ENCODE results near the gene RASGRF2. TPM values are rescaled to one million over a fixed set of nuclear protein-coding genes. Genes with fewer than 3 reads are reported as not detected.
"Not testable (repeated sequence)": the region's sequence is repeated elsewhere in the genome, so short reads cannot be mapped to it uniquely, and the experiment has no call there.

RASGRF2 gene
- total RNA-seq, 1 donor = under 0.01 TPM

GRCh38 chr5:81124689-81125088, 164.5 kb downstream of the RASGRF2 start:
- DNase-seq (ENCODE audit: low read depth in 2 of 3, low spot score in 2 of 3) = not testable (repeated sequence)

DNA sequence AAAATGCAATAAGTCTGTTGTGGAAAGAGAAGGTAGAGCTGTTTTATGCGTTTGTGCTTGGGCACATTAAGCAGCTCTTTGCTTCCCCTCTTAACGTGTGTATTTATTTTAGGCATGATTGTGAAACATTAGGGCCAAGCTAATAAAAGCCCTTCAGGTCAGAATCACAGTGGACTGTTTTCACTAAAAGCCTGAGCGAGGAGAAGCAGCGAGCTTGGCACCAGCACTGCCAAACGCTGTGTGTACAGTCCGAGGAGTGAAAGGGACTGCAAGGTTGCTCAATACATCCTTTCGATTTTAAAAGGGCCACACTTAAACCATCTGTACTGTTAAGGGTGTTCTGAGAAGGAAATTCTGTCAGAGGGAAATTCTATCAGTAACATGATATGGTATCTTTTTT, 165.8 kb downstream of the RASGRF2 start:
- no peak for DNase-seq (ENCODE audit: low read depth in 2 of 3, low spot score in 2 of 3)

GRCh38 chr5:81128416-81128815, 168.3 kb downstream of the RASGRF2 start:
- DNase-seq (ENCODE audit: low read depth in 2 of 3, low spot score in 2 of 3) = no peak

DNA sequence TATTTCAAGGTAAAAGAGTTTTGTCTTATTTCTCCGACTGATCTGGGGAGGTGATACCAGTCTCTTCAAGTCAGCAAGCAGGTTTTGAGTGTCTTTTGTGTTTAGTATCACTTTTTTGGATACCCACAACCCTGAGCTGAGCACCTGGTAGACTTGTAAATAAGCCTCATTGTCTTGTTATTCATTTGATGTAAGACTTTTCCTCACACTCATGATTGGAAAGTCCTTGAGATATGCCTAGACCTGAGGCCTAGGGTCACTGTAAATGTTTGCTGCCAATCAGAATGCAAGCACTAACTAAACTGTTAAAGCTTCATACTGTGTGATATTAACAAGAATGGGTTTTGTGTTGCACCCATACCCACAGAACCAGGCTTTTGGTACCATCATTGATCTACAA, 172.2 kb downstream of the RASGRF2 start:
- DNase-seq (ENCODE audit: low read depth in 2 of 3, low spot score in 2 of 3) = no peak

DNA sequence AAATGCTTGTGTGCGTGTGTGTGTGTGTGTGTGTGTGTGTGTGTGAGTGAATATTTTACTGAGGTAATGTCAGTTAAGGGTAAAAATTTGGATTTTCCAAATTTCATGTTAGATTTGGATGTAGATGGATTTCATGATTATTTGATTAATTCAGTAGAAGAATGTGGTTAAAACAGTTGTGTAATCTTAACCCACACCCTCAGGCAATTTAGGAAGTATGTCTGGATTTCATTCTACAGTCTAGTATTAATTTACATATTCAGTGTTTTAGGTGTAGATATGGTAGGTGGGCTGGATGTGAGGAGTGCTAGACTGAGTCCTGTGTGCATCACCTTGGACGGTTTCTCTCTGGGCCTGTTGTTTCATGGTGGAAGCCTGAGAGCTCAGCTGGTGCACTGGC, 173.9 kb downstream of the RASGRF2 start:
- DNase-seq (ENCODE audit: low read depth in 2 of 3, low spot score in 2 of 3) = no peak

DNA sequence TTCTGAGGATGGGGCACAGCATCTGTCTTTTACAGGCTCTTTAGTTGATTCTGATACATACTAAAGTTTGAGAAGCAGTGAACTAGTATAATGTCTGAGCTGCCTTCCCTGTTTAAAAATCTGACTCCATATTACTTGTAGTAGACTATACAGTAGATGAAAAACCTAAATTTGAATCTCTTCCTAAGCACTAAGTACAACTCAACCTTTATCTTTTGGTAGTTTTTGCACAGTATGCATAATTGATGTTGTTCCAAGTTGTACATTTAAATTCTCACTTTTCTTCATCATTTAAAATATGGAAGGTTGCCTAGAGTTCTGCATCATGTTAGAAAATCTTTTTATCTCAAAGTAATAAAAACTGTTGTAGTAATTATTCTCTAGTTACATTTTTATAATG, 174.4 kb downstream of the RASGRF2 start:
- DNase-seq (ENCODE audit: low read depth in 2 of 3, low spot score in 2 of 3) = no peak

DNA sequence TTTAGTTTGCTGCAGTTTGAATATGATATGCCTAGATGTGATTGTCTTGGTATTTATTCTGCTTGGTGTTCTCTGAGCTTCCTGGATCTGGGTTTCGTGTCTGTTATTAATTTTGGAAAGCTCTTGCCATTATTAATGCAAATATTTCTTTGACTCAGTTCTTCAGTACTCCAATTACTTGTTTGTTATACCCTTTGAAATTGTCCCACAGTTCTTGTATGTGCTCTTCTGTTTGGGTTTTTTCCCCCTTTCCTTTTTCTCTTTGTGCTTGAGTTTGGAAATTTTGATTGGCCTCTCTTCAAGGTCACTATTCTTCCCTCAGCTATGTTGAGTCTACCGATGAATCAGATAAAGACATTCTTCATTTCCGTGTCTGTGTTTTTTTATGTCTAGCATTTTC, 176.4 kb downstream of the RASGRF2 start:
- DNase-seq (ENCODE audit: low read depth in 2 of 3, low spot score in 2 of 3) = no peak

GRCh38 chr5:81137833-81138232, 177.7 kb downstream of the RASGRF2 start:
- no peak for DNase-seq (ENCODE audit: low read depth in 2 of 3, low spot score in 2 of 3)

- DNase-seq (ENCODE audit: low read depth in 2 of 3, low spot score in 2 of 3) = no peak
Measured at GRCh38 chr5:81140441-81140840, 180.3 kb downstream of the RASGRF2 start.

GRCh38 chr5:81140943-81141342, 180.8 kb downstream of the RASGRF2 start:
- no peak for DNase-seq (ENCODE audit: low read depth in 2 of 3, low spot score in 2 of 3)

DNA sequence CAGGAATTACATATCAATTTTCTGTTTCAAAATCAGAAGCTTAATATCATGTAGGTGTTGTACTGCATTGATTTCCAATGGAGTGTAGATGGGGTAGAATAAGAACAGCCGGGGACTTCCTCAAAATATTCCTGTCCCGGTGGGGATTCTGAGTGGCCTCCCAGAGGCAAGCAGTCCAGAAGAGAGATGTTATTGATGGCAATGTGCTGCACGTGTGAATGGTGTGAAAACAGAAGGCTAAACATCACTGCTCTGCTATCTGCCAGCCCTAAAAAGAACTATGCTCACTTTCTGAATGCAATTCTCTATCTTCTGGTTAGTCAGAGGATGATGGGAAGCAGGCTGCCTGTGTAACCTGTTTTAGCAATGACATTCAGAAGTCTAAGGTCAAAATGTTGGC, 181.9 kb downstream of the RASGRF2 start:
- no peak for DNase-seq (ENCODE audit: low read depth in 2 of 3, low spot score in 2 of 3)

GRCh38 chr5:81145329-81145935, 185.3 kb downstream of the RASGRF2 start:
- DNase-seq (ENCODE audit: low read depth in 2 of 3, low spot score in 2 of 3) = no peak

DNA sequence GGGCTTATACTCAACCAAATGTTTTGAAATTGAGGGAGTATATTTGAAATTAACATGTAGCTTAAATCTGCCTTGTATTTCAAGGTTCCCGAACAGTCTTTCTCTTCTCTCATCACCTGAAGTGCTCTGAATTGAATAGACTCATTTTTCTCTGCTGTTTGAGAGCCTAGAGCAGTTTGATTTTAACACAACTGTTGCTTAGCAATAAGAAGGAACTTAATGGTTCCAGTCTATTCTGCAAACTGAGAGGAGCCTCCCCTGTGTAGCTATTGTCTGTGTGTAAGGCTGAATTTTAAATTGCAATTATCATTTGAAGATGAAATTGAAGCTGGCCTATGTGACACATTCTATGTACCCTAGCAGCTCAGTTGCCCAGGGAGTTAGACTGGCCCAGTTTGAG, 185.9 kb downstream of the RASGRF2 start:
- no peak for DNase-seq (ENCODE audit: low read depth in 2 of 3, low spot score in 2 of 3)

DNA sequence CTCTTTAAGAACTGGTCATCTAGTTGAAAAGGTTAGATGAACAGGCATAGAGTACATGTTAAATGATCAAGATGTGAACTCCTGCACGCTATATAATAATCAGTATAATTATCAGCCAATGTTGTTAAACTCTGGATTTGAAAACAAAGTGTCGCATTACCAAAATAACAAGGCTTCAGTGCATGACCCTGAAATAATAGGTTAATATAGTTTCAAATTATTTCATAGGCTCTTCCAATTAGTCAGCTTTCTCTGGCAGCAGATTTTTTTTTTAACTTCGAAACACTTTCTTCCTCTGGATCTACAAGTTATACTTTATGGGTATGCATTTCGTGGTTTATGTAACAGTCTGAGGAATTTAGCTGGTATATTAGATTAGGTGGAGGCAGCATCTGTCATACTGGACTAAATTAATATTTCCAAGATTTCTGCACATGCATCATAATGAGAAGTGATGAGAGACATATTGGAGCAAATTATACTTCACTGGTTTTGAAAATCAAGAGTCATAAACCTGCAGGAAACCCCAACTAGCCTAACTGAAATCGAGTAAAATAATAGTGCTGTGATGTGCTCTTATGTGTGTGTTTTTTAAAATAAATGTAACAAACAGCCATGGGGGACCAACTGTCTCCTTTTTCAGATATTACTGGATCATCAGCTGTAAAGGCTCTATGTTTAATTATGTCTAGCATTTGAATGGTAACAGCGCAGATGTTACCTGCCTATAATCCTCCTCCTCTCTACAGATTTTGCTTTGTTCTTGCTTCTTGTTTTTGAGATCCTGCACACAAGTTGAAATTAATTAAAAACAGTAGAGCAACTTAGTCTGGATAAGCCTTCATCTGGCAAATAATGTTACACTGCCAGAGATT, 187.1 kb downstream of the RASGRF2 start:
- DNase-seq (ENCODE audit: low read depth in 2 of 3, low spot score in 2 of 3) = no peak

DNA sequence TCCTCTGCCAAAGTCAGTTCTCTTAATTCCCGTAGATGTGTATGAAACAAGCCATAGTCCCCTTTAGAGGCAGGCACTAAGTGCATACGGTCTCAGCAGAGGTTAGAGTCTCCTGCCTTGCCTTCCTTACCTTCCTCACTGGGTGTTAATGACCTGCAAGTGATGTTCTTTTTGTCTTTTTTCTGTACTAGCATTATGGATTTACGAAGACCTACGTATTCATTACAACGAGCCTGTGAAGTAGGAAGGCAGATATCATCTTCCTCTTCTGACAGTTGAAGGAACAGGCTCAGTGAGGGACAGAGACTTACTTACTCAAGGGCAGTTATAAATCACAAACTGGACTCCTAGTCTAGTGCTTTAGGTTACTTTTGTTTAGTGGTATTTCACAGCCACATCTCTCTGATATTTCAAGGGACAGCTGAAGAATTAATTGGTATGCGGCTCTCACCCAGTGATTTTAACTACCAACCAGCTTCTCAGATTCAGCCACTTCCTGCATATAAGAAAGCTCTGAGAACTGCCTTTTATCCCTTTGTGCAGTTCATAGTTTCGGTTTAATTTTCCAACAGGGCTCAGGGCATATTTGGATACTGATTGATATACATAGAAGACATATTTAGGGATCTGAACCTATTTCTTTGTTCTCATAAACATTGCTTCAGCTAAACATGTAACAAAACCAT, 187.9 kb downstream of the RASGRF2 start:
- DNase-seq (ENCODE audit: low read depth in 2 of 3, low spot score in 2 of 3) = no peak

GRCh38 chr5:81151546-81151945, 191.4 kb downstream of the RASGRF2 start:
- DNase-seq (ENCODE audit: low read depth in 2 of 3, low spot score in 2 of 3) = no peak

- no peak for DNase-seq (ENCODE audit: low read depth in 2 of 3, low spot score in 2 of 3)
Measured at GRCh38 chr5:81154725-81155124, 194.6 kb downstream of the RASGRF2 start.

GRCh38 chr5:81156732-81157131, 196.6 kb downstream of the RASGRF2 start:
- peak in 1 of 3 donors; percentile 3 for DNase-seq (ENCODE audit: low read depth in 2 of 3, low spot score in 2 of 3)

GRCh38 chr5:81161012-81161601, 200.9 kb downstream of the RASGRF2 start:
- DNase-seq (ENCODE audit: low read depth in 2 of 3, low spot score in 2 of 3) = no peak

DNA sequence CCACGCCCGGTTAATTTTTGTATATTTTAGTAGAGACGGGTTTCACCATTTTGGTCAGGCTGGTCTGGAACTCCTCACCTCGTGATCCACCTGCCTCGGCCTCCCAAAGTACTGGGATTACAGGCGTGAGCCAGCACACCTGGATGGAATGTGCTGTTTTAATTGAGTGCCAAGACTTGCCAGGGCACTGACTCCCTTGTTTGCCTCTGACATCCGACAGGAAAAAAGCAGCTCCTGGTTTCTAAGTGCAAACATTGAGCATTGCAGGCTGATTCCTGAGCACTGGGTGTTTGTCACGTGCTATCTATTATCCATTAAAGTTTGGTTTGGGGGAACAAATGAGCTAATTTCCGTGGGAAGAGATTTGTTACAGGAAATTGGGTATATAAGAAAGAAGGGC, 202.3 kb downstream of the RASGRF2 start:
- no peak for DNase-seq (ENCODE audit: low read depth in 2 of 3, low spot score in 2 of 3)

DNA sequence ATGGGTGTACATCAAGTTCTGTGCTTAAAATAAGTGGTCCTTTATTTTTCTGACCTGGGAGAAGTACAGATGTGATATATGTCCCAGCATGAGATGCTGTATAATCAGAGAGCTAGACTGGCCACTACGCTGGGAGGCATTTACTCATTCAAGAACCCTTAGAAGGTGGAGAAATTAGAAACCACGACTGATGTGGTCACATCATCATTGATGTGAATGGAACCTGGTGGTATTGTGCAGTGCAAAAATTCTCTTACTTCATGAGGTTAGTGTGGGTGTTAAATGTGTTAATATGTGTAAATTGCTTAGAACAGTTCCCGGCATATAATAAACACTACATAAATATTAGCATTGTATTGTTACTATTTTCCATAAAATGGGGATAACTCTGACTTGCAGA, 203.5 kb downstream of the RASGRF2 start:
- DNase-seq (ENCODE audit: low read depth in 2 of 3, low spot score in 2 of 3) = no peak
